Endodermal cell (in vitro differentiated cells): ENCODE data around the gene ZBTB7B. TPM values are rescaled to one million over a fixed set of nuclear protein-coding genes. Genes with fewer than 3 reads are reported as not detected.

ENCODE experiments used
- DNase-seq: peaks from one replicate; pipeline ENCODE4 v3.0.0-alpha.2; 2017
- H3K27ac ChIP-seq: 2 replicates; pipeline ENCODE4 v1.5.1; 2013; ENCODE audit warnings: mild to moderate bottlenecking, low read depth, low read length, moderate library complexity
- H3K27me3 ChIP-seq: 2 replicates; pipeline ENCODE4 v1.6.1; 2013; ENCODE audit warnings: mild to moderate bottlenecking, low read length, moderate library complexity; ENCODE audit not compliant: insufficient read depth, control insufficient read depth, poor library complexity, severe bottlenecking
- H3K36me3 ChIP-seq: 2 replicates; pipeline ENCODE4 v1.7.0; 2013; ENCODE audit warnings: mild to moderate bottlenecking, low read length, moderate library complexity; ENCODE audit not compliant: control insufficient read depth, insufficient read depth
- H3K4me1 ChIP-seq: one replicate; pipeline ENCODE4 v1.7.0; 2013; ENCODE audit warnings: low read length; ENCODE audit not compliant: control insufficient read depth, insufficient read depth
- H3K4me3 ChIP-seq: 2 replicates; pipeline ENCODE4 v1.5.1; 2013; ENCODE audit warnings: mild to moderate bottlenecking, low read length, moderate library complexity
- H3K9ac ChIP-seq: 2 replicates; pipeline ENCODE4 v1.6.1; 2013; ENCODE audit warnings: mild to moderate bottlenecking, low read length, moderate library complexity; ENCODE audit not compliant: poor library complexity, severe bottlenecking; ENCODE audit errors: extremely low read depth
- H3K9me3 ChIP-seq: 2 replicates; pipeline ENCODE4 v1.6.1; 2013; ENCODE audit warnings: mild to moderate bottlenecking, low read length, moderate library complexity; ENCODE audit not compliant: control insufficient read depth
- H3K27ac Mint-ChIP-seq: 2 replicates; pipeline ENCODE4 v1.8.0; 2020; ENCODE audit warnings: mixed read lengths
- H3K27me3 Mint-ChIP-seq: 2 replicates; pipeline ENCODE4 v1.8.0; 2021; ENCODE audit warnings: mild to moderate bottlenecking, mixed read lengths; ENCODE audit not compliant: insufficient read depth
- H3K36me3 Mint-ChIP-seq: 2 replicates; pipeline ENCODE4 v1.8.0; 2020; ENCODE audit warnings: low read depth, mixed read lengths
- H3K4me1 Mint-ChIP-seq: 2 replicates; pipeline ENCODE4 v1.8.0; 2020; ENCODE audit warnings: mixed read lengths
- H3K4me3 Mint-ChIP-seq: 2 replicates; pipeline ENCODE4 v1.8.0; 2020; ENCODE audit warnings: mild to moderate bottlenecking, moderate library complexity, mixed read lengths
- H3K9me3 Mint-ChIP-seq: 2 replicates; pipeline ENCODE4 v1.8.0; 2020; ENCODE audit warnings: mild to moderate bottlenecking, mixed read lengths
- CTCF ChIP-seq: fragments of 200-600 bp; sonication (generic); conservative IDR thresholded peaks from 2 replicates; pipeline ENCODE4 v1.5.0; 2021; ENCODE audit warnings: antibody characterized with exemption, mild to moderate bottlenecking
- WGBS, 2 experiments: methylation state at CpG; one replicate each; pipeline versions ENCODE4 v1.1.5 to v1.1.7; 2013; ENCODE audit warnings: missing lambda C conversion rate in 2 of 2, mixed read lengths in 1 of 2; ENCODE audit not compliant: insufficient coverage in 1 of 2, insufficient read length in 1 of 2; 5-methylcytosine and 5-hydroxymethylcytosine counted together
- total RNA-seq, 2 donors: library from RNA; stranded (reverse); fragmentation: NEBNext Ultra II Directional in 1 of 2; extraction: Animal tissue kit (Norgen Biotek cat#: 25700) in 1 of 2; gene quantifications; 2 replicates in 1 of 2; 3 replicates in 1 of 2; pipeline ENCODE4 v1.2.1, GENCODE V29; 2021

The ZBTB7B gene
- total RNA-seq, 2 donors from 2014 or later = 21.2 to 23.3 TPM

- Mint-ChIP-seq H3K27me3 (no peaks in the 10 kb centered on the region), H3K9me3 (no peaks in the 10 kb centered on the region), H3K27ac (no peak overlapping the region), H3K4me3 (no peak overlapping the region), H3K36me3 (peaks cover 14% of the 10 kb centered on the region), H3K4me1 (peaks cover 14% of the 10 kb centered on the region)
- Histone ChIP-seq H3K27ac (no peak overlapping the region), H3K27me3 (no peaks in the 10 kb centered on the region), H3K9me3 (no peaks in the 10 kb centered on the region), H3K9ac (no peak overlapping the region), H3K36me3 (peaks cover 10% of the 10 kb centered on the region), H3K4me1 (no peaks in the 10 kb centered on the region), H3K4me3 (no peak overlapping the region)
- TF ChIP-seq CTCF = no peak
- DNase-seq = no peak
- 91 to 100% methylated on average over 2 to 4 of the region's 6 CpGs for WGBS, 2 experiments
Observed at GRCh38 chr1:155011437-155012025, 8.9 kb downstream of the ZBTB7B start.

GRCh38 chr1:155012026-155012546 lies 9.5 kb downstream of the ZBTB7B start:
- H3K4me3 ChIP-seq = no peak overlapping the region
- H3K36me3 ChIP-seq = peaks cover 10% of the 10 kb centered on the region
- H3K27ac Mint-ChIP-seq = peak overlapping the region; percentile 48
- H3K36me3 Mint-ChIP-seq = peaks cover 14% of the 10 kb centered on the region
- peak; percentile 97 for DNase-seq
- no peak overlapping the region for H3K27ac ChIP-seq
- WGBS, 2 experiments = 37% methylated on average over 9 of the region's 9 CpGs; no CpG with 5 or more reads in 1 of the 2 experiments
- H3K9ac ChIP-seq = no peak overlapping the region
- no peak for TF ChIP-seq CTCF
- H3K4me3 Mint-ChIP-seq = no peak overlapping the region
- H3K4me1 Mint-ChIP-seq = peaks cover 14% of the 10 kb centered on the region
- no peaks in the 10 kb centered on the region for H3K27me3 ChIP-seq
- H3K9me3 Mint-ChIP-seq = no peaks in the 10 kb centered on the region
- H3K9me3 ChIP-seq = no peaks in the 10 kb centered on the region
- H3K4me1 ChIP-seq = no peaks in the 10 kb centered on the region
- no peaks in the 10 kb centered on the region for H3K27me3 Mint-ChIP-seq

- no peak overlapping the region for H3K4me3 Mint-ChIP-seq
- H3K9me3 Mint-ChIP-seq = no peaks in the 10 kb centered on the region
- H3K4me1 Mint-ChIP-seq = peaks cover 14% of the 10 kb centered on the region
Observed at GRCh38 chr1:155012776-155013602, 10.4 kb downstream of the ZBTB7B start.

More at GRCh38 chr1:155012776-155013602, 10.4 kb downstream of the ZBTB7B start:
- no peaks in the 10 kb centered on the region for H3K27me3 Mint-ChIP-seq
- 93 to 95% methylated on average over 2 to 3 of the region's 3 CpGs for WGBS, 2 experiments
- Histone ChIP-seq H3K4me3 (no peak overlapping the region), H3K36me3 (peaks cover 10% of the 10 kb centered on the region), H3K4me1 (no peaks in the 10 kb centered on the region), H3K27me3 (no peaks in the 10 kb centered on the region), H3K27ac (no peak overlapping the region), H3K9me3 (no peaks in the 10 kb centered on the region), H3K9ac (no peak overlapping the region)
- peaks cover 14% of the 10 kb centered on the region for H3K36me3 Mint-ChIP-seq
- no peak for DNase-seq
- TF ChIP-seq CTCF = no peak
- no peak overlapping the region for H3K27ac Mint-ChIP-seq
